Progenitor cell of endocrine pancreas (in vitro differentiated cells): Measurements from ENCODE around the gene ENKD1. TPM values are rescaled to one million over a fixed set of nuclear protein-coding genes. Genes with fewer than 3 reads are reported as not detected.
"Not testable (repeated sequence)": the region's sequence is repeated elsewhere in the genome, so short reads cannot be mapped to it uniquely, and the experiment has no call there.

Source experiments
- DNase-seq: peaks from one replicate; pipeline ENCODE4 v3.0.0; 2021; ENCODE audit warnings: low spot score; ENCODE audit not compliant: unreplicated experiment
- H3K27ac Mint-ChIP-seq: 2 replicates; pipeline ENCODE4 v1.8.0; 2021; ENCODE audit warnings: mild to moderate bottlenecking, moderate library complexity, mixed read lengths
- H3K27me3 Mint-ChIP-seq: 2 replicates; pipeline ENCODE4 v1.8.0; 2021; ENCODE audit warnings: mixed read lengths
- H3K36me3 Mint-ChIP-seq: 2 replicates; pipeline ENCODE4 v1.8.0; 2022; ENCODE audit warnings: mixed read lengths; ENCODE audit not compliant: insufficient read depth
- H3K4me1 Mint-ChIP-seq: 2 replicates; pipeline ENCODE4 v1.8.0; 2021; ENCODE audit warnings: low read depth, mixed read lengths
- H3K4me3 Mint-ChIP-seq: 2 replicates; pipeline ENCODE4 v1.8.0; 2021; ENCODE audit warnings: low read depth, mild to moderate bottlenecking, moderate library complexity, mixed read lengths
- H3K9me3 Mint-ChIP-seq: 2 replicates; pipeline ENCODE4 v1.8.0; 2021; ENCODE audit warnings: low read depth, mixed read lengths
- total RNA-seq: library from RNA; stranded (reverse); gene quantifications from 2 replicates; pipeline ENCODE4 v1.2.1, GENCODE V29; 2021
- TF ChIP-seq, protein P1 (sequence below): fragments of 200-600 bp; sonication (generic); IDR thresholded peaks from one replicate; pipeline ENCODE4 v1.5.0; 2021; ENCODE audit warnings: antibody characterized with exemption, mild to moderate bottlenecking; ENCODE audit not compliant: unreplicated experiment

Gene ENKD1
- total RNA-seq, 1 donor from 2014 or later = 25.1 TPM

DNA sequence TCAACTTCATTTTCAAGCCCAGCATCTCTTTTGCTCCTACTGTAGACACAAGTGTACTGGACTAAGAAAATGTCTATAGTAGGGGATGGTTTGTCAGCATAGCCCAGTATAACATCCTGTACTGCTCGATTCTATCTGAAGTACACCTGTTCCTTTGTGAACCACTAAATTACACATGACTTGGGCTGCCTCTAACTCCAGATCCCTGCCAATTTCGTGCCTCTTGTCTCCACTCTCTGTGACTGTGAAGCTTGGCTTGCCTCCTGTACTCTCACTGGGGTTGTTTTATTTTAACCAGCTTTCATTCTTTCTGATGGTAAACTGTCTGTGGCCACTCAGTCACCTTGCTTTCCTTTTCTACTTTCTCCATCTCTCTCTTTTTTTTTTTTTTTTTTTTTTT lies 28.1 kb upstream of the ENKD1 start:
- Mint-ChIP-seq H3K27me3 (no peaks in the 10 kb centered on the region), H3K4me1 (no peaks in the 10 kb centered on the region), H3K4me3 (no peak overlapping the region), H3K27ac (no peak overlapping the region), H3K36me3 (peaks cover 7% of the 10 kb centered on the region), H3K9me3 (no peaks in the 10 kb centered on the region)
- DNase-seq = no peak
- TF ChIP-seq, protein P1, sequence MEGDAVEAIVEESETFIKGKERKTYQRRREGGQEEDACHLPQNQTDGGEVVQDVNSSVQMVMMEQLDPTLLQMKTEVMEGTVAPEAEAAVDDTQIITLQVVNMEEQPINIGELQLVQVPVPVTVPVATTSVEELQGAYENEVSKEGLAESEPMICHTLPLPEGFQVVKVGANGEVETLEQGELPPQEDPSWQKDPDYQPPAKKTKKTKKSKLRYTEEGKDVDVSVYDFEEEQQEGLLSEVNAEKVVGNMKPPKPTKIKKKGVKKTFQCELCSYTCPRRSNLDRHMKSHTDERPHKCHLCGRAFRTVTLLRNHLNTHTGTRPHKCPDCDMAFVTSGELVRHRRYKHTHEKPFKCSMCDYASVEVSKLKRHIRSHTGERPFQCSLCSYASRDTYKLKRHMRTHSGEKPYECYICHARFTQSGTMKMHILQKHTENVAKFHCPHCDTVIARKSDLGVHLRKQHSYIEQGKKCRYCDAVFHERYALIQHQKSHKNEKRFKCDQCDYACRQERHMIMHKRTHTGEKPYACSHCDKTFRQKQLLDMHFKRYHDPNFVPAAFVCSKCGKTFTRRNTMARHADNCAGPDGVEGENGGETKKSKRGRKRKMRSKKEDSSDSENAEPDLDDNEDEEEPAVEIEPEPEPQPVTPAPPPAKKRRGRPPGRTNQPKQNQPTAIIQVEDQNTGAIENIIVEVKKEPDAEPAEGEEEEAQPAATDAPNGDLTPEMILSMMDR = no peak

DNA sequence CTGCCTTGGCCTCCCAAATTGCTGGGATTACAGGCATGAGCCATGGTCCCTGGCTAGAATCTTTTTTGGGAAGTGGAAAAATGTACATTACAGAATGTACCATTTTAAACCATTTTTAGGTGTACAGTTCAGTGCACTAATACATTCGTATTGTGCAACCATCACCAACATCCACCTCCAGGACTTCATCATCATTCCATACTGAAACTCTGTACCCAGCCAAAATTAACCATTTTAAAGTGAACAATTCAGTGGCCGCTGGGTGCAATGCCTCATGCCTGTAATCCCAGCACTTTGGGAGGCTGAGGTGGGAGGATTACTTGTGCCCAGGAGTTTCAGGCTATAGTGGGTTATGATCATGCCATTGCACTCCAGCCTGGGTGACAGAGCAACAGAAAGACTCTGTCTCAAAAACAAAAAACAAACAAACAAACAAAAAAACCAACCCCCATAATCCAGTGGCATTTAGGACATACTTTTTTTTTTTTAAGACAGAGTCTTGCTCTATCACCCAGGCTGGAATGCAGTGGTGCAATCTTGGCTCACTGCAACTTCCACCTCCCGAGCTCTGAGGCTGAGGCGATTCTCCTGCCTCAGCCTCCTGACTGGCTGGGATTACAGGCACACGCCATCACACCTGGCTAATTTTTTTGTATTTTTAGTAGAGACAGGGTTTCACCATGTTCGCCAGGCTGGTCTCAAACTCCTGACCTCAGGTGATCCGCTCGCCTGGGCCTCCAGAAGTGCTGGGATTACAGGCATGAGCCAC lies 27.2 kb upstream of the ENKD1 start:
- not testable (repeated sequence) for H3K27me3 Mint-ChIP-seq, DNase-seq, H3K36me3 Mint-ChIP-seq, H3K27ac Mint-ChIP-seq, H3K9me3 Mint-ChIP-seq, H3K4me1 Mint-ChIP-seq, H3K4me3 Mint-ChIP-seq

DNA sequence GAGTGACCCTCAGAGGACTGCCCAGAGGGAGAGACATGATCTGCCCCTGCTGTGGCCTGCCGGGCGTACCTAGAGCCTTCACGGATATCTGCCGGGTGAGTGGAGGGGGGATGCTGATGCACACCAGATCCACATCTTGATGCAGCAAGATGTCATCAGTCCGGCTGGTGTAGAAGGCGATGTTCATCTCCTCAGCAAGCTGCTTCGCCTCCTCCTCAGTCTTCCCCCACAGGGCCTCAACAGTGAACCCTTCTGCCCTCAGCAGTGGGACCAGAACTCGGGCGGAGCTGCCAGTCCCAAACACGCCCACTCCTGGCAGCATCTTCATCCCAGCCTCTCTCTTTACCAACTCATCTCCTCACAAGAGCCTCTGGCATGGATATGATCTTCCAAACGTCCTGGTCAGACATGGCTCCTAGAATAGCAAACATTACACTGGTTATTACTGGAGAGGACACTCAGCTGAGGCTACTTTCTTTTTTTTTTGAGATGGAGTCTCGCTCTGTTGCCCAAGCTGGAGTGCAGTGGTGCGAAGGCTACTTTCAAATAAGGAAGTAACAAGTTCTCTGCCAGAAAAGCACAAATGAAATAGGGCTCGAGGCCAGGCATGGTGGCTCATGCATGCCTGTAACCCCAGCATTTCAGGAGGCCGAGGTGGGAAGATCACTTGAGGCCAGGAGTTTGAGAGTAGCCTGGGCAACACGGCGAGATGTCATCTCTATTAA lies 19.0 kb upstream of the ENKD1 start:
- DNase-seq = no peak
- Mint-ChIP-seq H3K27me3 (no peaks in the 10 kb centered on the region), H3K4me3 (no peak overlapping the region), H3K4me1 (no peaks in the 10 kb centered on the region), H3K27ac (no peak overlapping the region), H3K9me3 (no peaks in the 10 kb centered on the region), H3K36me3 (peaks cover 9% of the 10 kb centered on the region)
- TF ChIP-seq, protein P1 = no peak

DNA sequence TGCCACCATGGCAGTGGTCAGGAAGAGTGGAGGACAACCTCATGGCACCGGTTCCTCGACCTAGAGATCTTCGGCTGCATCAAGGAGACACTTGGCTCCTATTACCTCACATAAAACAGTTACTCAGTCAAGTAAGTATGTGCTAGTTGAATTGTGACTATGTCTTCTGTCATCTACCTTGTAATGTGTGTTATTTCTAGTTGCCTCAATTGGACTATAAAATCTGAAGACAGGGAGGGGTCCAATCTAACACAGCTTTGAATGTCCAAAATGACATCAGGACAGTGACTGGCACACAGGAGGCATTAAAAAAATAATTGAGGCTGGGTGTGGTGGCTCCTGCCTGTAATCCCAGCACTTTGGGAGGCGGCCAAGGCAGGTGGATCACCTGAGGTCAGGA lies 17.2 kb upstream of the ENKD1 start:
- H3K36me3 Mint-ChIP-seq = peaks cover 9% of the 10 kb centered on the region
- no peaks in the 10 kb centered on the region for H3K9me3 Mint-ChIP-seq
- DNase-seq = no peak
- no peak overlapping the region for H3K4me3 Mint-ChIP-seq
- H3K4me1 Mint-ChIP-seq = no peaks in the 10 kb centered on the region
- no peaks in the 10 kb centered on the region for H3K27me3 Mint-ChIP-seq
- TF ChIP-seq, protein P1 = no peak
- H3K27ac Mint-ChIP-seq = no peak overlapping the region

DNA sequence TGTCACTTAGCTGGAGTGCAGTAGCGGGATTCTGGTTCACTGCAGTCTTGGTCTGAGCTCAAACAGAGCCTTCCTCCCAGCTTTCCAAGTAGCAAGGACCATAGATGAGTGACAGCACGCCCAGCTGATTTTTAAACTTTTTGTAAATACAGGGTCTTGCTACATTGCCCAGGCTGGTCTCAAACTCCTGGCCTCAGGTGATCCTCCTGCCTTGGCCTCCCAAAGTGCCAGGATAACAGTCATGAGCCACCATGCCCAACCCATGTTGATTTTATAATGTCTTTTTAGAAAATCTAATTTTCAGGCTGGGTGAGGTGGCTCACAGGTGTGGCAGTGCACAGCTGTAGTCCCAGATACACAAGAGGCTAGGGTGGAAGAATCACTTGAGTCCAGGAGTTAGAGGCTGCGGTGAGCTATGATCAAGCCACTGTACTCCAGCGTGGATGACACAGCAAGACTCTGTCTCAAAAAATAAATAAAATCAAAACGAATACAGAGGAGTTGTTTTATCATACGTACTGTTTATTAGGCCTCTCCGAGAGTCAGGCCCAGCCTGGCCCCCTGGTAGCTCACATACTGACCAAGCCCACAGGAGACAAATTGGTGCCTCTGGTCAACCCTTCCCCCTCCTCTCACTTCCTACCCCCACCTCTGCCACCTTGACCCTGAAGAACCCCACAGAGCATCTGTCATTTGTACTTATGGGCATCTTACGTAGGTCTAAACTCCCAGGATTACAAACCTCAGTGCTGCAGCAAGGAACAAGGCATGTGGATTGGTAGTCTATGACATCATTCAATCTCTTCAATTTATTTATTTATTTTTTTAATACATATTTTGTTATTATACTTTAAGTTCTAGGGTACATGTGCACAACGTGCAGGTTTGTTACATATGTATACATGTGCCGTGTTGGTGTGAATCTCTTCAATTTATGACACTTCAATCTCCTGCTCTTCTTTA lies 13.7 kb upstream of the ENKD1 start:
- Mint-ChIP-seq H3K9me3 (no peaks in the 10 kb centered on the region), H3K4me1 (no peaks in the 10 kb centered on the region), H3K4me3 (no peak overlapping the region), H3K27me3 (no peaks in the 10 kb centered on the region), H3K36me3 (peaks cover 5% of the 10 kb centered on the region), H3K27ac (no peak overlapping the region)
- TF ChIP-seq, protein P1 = no peak
- no peak for DNase-seq
